Testis (tissue), 3 donors: ENCODE data around the gene RASA3. TPM values are rescaled to one million over a fixed set of nuclear protein-coding genes. Genes with fewer than 3 reads are reported as not detected.

Experiments
- DNase-seq: peaks from one replicate; pipeline ENCODE4 v3.0.0-alpha.2; 2019
- H3K27ac ChIP-seq, 2 donors: fragments of 200-600 bp; sonication (generic); one replicate each; pipeline ENCODE4 v1.5.1; 2019
- H3K27me3 ChIP-seq: fragments of 200-600 bp; sonication (generic); one replicate; pipeline ENCODE4 v1.5.1; 2019
- H3K36me3 ChIP-seq: fragments of 200-600 bp; sonication (generic); one replicate; pipeline ENCODE4 v1.5.1; 2017; ENCODE audit warnings: low read depth; ENCODE audit errors: missing control alignments
- H3K4me1 ChIP-seq: fragments of 200-600 bp; sonication (generic); one replicate; pipeline ENCODE4 v1.5.1; 2019
- H3K4me3 ChIP-seq, 2 donors: fragments of 200-600 bp; sonication (generic); one replicate each; pipeline ENCODE4 v1.5.1; 2017 to 2019
- H3K9me3 ChIP-seq: fragments of 200-600 bp; sonication (generic); one replicate; pipeline ENCODE4 v1.5.1; 2017
- POLR2A ChIP-seq: fragments of 450-650 bp; IDR thresholded peaks from one replicate; pipeline ENCODE4 v1.6.1; 2017; ENCODE audit warnings: antibody characterized with exemption, mild to moderate bottlenecking, moderate library complexity
- WGBS, 2 donors: methylation state at CpG; one replicate each; pipeline ENCODE4 v1.1.5; 2018; 5-methylcytosine and 5-hydroxymethylcytosine counted together
- intact Hi-C: fragments of 100-400 bp; cut with DNase I; formaldehyde crosslinking; loops from one replicate; pipeline ENCODE4 v1.15.1; 2023; ENCODE audit warnings: low total_unique reads
- polyA plus RNA-seq: library from polyadenylated mRNA; stranded (reverse); fragments of 350-450 nt; fragmentation: Illumina TruSeq; extraction: RNeasy Lipid Tissue Mini Kit (QIAGEN cat#74804); gene quantifications from one replicate; pipeline ENCODE4 v1.2.3, GENCODE V29; 2014; ENCODE audit warnings: low read depth, low replicate concordance; ENCODE audit not compliant: insufficient read depth
- total RNA-seq, 2 donors: library from RNA; depleted of rRNA; stranded (reverse); fragments of >200 nt; gene quantifications; one replicate each; pipeline ENCODE4 v1.2.3, GENCODE V29; 2016
- TF ChIP-seq, protein P1 (sequence below), 3 experiments: fragments of 450-650 bp in 2 of 3; fragments of 200-600 bp in 1 of 3; sonication (generic) in 1 of 3; IDR thresholded peaks; one replicate each; pipeline ENCODE4 v1.5.1; 2016 to 2019; ENCODE audit warnings: antibody characterized with exemption in 3 of 3, mild to moderate bottlenecking in 2 of 3, moderate library complexity in 1 of 3

Gene RASA3
- total and polyA plus RNA-seq, 3 donors from 2014 or later, result 13.2 to 21.6 (median 16.4) TPM

DNA sequence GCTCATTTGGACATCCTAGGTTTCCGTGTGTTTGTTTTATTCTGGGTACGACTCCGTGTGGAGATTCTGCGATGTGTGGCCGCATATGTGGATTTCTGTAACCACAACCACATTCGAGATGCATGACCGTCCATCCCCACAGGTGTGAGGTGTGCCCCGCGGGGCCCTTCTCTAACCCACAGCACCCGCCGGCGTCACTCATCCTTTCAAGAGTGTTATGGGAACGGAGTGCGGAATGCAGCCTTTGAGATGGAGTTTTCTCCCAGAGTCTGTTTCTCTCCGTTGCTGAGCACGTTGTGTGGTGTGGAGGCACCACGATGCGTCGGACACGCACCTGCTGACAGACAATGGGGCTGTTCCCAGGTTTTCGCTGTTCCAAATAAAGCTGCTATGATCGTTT lies 198.5 kb downstream of the RASA3 start:
- Histone ChIP-seq H3K27ac (no peak overlapping the region), H3K36me3 (no peaks in the 10 kb centered on the region), H3K4me3 (no peak overlapping the region), H3K27me3 (no peaks in the 10 kb centered on the region), H3K4me1 (peaks cover 7% of the 10 kb centered on the region), H3K9me3 (no peaks in the 10 kb centered on the region)
- 95 to 96% methylated on average over 22 of the region's 22 CpGs for WGBS, 2 donors
- intact Hi-C loops, result no loop called here
- TF ChIP-seq, protein P1, sequence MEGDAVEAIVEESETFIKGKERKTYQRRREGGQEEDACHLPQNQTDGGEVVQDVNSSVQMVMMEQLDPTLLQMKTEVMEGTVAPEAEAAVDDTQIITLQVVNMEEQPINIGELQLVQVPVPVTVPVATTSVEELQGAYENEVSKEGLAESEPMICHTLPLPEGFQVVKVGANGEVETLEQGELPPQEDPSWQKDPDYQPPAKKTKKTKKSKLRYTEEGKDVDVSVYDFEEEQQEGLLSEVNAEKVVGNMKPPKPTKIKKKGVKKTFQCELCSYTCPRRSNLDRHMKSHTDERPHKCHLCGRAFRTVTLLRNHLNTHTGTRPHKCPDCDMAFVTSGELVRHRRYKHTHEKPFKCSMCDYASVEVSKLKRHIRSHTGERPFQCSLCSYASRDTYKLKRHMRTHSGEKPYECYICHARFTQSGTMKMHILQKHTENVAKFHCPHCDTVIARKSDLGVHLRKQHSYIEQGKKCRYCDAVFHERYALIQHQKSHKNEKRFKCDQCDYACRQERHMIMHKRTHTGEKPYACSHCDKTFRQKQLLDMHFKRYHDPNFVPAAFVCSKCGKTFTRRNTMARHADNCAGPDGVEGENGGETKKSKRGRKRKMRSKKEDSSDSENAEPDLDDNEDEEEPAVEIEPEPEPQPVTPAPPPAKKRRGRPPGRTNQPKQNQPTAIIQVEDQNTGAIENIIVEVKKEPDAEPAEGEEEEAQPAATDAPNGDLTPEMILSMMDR (IDR thresholded peaks at IDR 0.05), result no peak
- no peak for DNase-seq

DNA sequence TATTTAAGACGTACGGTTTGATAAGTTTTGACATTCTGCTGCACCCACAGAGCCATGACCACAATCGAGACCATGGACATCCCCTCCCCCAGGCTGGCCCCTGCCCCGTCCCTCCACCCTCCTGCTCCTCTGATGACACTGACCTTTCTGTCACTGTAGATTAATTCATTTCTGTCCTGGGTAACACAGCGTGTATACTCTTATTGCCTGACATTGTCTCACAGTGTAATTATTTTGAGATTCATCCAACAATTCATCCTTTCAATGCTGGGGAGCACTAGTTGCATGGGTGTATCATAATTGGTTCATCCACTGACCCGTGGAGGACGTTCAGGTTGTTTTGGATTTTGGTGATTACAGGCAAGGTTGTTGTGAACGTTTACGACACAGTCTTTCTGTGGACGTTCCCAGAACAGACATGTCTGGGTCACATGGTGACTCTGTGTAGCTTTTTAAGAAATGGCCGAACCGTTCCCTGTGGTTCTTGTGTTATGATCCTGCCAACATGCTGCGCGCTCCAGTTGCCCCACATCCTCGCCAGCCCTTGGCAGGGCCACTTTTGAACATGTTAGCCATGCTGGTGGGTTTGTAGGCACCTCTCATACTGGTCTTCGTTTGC lies 200.5 kb downstream of the RASA3 start:
- no peaks in the 10 kb centered on the region for H3K36me3 ChIP-seq
- no peak overlapping the region for H3K4me3 ChIP-seq
- WGBS, 2 donors, result 88 to 90% methylated on average over 16 of the region's 16 CpGs
- H3K27me3 ChIP-seq, result no peaks in the 10 kb centered on the region
- intact Hi-C loops, result no loop called here
- peaks cover 12% of the 10 kb centered on the region for H3K4me1 ChIP-seq
- no peak for TF ChIP-seq POLR2A
- TF ChIP-seq, protein P1 (IDR thresholded peaks at IDR 0.05), result no peak
- H3K9me3 ChIP-seq, result no peaks in the 10 kb centered on the region
- H3K27ac ChIP-seq, result no peak overlapping the region
- no peak for DNase-seq

DNA sequence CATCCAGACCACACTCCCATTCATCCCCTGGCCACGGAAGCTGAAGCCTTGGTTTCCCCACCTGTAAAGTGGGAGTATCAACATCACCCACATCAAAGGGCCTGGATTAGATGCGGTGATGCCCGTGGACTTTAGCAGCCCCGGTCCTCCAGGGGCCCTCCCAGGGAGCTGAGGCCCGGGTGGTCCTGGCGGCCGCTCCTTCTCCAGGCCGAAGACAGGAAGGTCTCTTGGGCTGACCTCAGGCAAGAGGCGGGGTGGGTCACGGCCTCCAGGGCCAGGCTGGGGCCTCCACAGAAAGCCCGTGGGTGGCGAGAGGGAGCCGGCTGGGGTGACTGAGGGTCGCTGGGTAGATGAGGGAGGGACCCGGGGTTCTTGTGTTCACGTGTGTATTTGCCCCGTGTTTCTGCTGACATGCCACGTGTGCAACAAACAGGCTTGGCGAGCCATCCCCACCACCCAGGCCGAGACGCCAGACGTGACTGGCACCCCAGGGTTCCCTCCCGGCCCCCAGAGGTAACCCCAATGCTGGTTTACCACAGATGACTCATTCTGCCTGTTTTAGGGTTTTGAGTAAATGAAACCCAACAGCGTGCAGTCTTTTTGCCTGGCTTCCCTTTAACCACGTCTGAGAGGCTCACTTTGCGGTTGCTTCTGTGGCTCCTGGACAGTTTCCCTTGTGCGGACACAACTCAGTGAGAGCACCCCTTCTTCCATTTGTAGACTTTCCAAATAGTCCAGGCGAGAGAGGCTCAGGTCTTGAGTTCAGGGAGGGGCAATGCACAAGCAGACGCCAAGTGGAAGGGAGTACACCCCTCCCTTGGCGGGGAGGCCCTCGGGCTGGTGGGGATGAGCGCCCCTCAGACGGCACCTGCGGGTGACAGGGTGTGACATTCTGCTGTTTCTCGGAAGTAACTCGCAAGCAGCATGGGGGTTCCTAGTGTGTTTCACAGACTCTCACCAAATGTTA lies 201.5 kb downstream of the RASA3 start:
- 94 to 97% methylated on average over 27 to 36 of the region's 36 CpGs for WGBS, 2 donors
- no peaks in the 10 kb centered on the region for H3K9me3 ChIP-seq
- peak; percentile 10 for DNase-seq
- H3K27me3 ChIP-seq, result no peaks in the 10 kb centered on the region
- no peak overlapping the region for H3K4me3 ChIP-seq
- no peak overlapping the region for H3K27ac ChIP-seq
- intact Hi-C loops, result no loop called here
- TF ChIP-seq, protein P1 (IDR thresholded peaks at IDR 0.05), result no peak
- TF ChIP-seq POLR2A, result no peak
- no peaks in the 10 kb centered on the region for H3K36me3 ChIP-seq
- H3K4me1 ChIP-seq, result peaks cover 12% of the 10 kb centered on the region

DNA sequence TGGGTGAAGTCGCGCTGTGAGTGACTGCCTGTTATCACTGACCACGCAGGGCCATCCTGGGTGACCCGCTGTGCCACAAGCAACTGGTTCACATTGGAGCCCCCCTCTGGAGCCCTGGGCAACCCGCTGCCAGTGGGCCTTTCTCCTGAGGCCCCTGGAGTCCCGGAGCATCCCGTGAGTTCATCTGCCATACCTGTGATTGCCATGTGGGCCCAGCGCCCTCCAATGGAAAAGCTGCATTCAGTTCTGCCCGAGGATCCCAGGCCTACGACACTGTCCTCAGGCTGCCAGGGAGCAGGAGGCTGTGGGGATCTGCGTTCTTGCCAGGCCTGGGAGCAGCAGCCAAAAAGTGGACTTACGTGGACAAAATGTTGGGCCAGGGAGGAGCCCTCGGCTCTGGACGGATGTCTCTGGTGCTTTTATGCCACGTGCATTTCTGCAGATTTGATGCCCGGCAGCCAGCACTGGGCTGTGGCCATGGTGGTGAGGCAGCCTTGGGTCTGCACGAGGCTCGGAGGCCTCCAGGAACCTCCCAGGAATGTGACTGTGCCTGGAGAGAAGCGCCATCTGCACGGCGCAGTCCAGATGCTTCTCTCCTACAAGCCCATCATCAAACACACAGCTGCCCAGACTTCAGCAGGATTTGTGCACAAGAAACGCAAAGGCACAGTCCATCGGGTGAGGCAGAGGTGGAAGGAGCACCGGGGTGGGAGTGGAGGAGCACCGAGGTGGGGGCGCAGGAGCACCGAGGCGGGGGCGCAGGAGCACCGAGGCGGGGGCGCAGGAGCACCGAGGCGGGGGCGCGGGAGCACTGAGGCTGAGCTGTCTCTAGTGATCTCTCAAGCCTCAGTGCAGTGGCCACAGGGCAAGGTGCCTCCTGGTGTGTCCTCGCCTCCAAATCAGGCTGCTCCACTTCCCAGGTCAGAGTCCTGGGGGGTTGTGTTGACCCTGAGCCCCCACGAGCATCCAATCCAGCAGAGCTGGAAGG lies 202.5 kb downstream of the RASA3 start:
- Histone ChIP-seq H3K4me3 (no peak overlapping the region), H3K9me3 (no peaks in the 10 kb centered on the region), H3K27ac (no peak overlapping the region), H3K27me3 (no peaks in the 10 kb centered on the region), H3K36me3 (no peaks in the 10 kb centered on the region), H3K4me1 (peaks cover 12% of the 10 kb centered on the region)
- TF ChIP-seq, protein P1 (IDR thresholded peaks at IDR 0.05), result no peak
- TF ChIP-seq POLR2A, result no peak
- WGBS, 2 donors, result 82 to 92% methylated on average over 31 to 32 of the region's 38 CpGs
- peak; percentile 15 for DNase-seq
- intact Hi-C loops, result no loop called here
